Subcutaneous adipose tissue (tissue), 4 donors: Measurements from ENCODE around the gene GCFC2. TPM values are rescaled to one million over a fixed set of nuclear protein-coding genes. Genes with fewer than 3 reads are reported as not detected.

Experiments used
- CTCF ChIP-seq: fragments of 450-650 bp; IDR thresholded peaks from one replicate; pipeline ENCODE4 v1.5.1; 2016; ENCODE audit warnings: low read depth, mild to moderate bottlenecking, control low read depth, antibody characterized with exemption, moderate library complexity
- total RNA-seq, 4 donors: library from RNA; depleted of rRNA; stranded (reverse); fragments of >200 nt; gene quantifications; one replicate each; pipeline ENCODE4 v1.1.0, GENCODE V29; 2016

The GCFC2 gene
- total RNA-seq = 10 to 100 TPM; 25.2 to 39.9 (median 33.9) TPM

- no peak for TF ChIP-seq CTCF
Measured at GRCh38 chr2:75710577-75711253, at the start of gene GCFC2. Gene GCFC2, minus strand, starts transcription at chr2:75710915. Its CDS starts 60 bp downstream, at chr2:75710855.

- no peak for TF ChIP-seq CTCF
Measured at GRCh38 chr2:75752828-75753227, 42.1 kb upstream of the GCFC2 start.

GRCh38 chr2:75751824-75752468, 41.2 kb upstream of the GCFC2 start:
- TF ChIP-seq CTCF = no peak

- no peak for TF ChIP-seq CTCF
Measured at GRCh38 chr2:75751360-75751759, 40.6 kb upstream of the GCFC2 start.

- no peak for TF ChIP-seq CTCF
Measured at GRCh38 chr2:75737961-75738360, 27.2 kb upstream of the GCFC2 start.

- TF ChIP-seq CTCF = no peak
Measured at GRCh38 chr2:75736276-75736675, 25.6 kb upstream of the GCFC2 start.

GRCh38 chr2:75729861-75730260, 19.1 kb upstream of the GCFC2 start:
- no peak for TF ChIP-seq CTCF
